GM19025 (cell line): ENCODE data around the gene COX6A2.
"Not testable (repeated sequence)": the region's sequence is repeated elsewhere in the genome, so short reads cannot be mapped to it uniquely, and the experiment has no call there.

Source experiments
- ATAC-seq: cut with Tn5 transposase; IDR thresholded peaks from one replicate; pipeline ENCODE4 v1.9.1; 2021; ENCODE audit warnings: mild to moderate bottlenecking, low read depth, moderate library complexity; ENCODE audit not compliant: unreplicated experiment

COX6A2 gene

DNA sequence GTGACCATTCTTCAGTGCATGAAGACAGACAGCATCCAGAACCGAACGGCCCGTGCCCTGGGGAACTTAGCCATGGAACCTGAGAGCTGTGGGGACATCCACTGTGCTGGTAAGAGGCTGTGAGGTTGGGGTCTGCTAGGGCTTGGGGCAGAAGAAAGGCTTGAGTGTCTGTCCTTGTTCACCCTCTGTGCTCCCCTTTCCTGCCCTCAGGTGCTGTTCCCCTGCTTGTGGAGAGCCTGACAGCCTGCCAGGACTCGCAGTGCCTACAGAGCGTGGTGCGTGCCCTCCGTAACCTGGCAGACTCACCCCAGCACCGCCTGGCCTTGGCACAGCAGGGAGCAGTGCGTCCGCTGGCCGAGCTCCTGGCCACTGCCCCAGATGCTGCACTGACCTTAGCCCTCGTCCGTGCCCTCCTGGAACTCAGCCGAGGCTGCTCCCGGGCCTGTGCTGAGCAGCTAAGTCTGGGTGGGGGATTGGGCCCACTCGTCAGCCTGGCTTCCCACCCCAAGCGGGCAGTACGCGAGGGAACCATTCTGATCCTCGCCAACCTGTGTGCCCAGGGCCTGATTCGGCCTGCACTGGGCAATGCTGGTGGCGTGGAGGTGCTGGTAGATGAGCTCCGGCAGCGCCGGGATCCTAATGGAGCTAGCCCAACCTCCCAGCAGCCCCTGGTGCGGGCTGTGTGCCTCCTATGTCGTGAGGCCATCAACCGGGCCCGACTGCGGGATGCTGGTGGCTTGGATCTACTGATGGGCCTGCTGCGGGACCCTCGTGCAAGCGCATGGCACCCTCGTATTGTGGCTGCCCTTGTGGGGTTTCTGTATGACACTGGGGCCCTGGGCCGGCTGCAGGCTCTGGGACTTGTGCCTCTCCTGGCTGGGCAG lies 34.0 kb upstream of the COX6A2 start:
- ATAC-seq: no peak

GRCh38 chr16:31461201-31461920 lies 33.2 kb upstream of the COX6A2 start:
- no peak for ATAC-seq

- no peak for ATAC-seq
Measured at GRCh38 chr16:31460582-31461002, 32.4 kb upstream of the COX6A2 start.

DNA sequence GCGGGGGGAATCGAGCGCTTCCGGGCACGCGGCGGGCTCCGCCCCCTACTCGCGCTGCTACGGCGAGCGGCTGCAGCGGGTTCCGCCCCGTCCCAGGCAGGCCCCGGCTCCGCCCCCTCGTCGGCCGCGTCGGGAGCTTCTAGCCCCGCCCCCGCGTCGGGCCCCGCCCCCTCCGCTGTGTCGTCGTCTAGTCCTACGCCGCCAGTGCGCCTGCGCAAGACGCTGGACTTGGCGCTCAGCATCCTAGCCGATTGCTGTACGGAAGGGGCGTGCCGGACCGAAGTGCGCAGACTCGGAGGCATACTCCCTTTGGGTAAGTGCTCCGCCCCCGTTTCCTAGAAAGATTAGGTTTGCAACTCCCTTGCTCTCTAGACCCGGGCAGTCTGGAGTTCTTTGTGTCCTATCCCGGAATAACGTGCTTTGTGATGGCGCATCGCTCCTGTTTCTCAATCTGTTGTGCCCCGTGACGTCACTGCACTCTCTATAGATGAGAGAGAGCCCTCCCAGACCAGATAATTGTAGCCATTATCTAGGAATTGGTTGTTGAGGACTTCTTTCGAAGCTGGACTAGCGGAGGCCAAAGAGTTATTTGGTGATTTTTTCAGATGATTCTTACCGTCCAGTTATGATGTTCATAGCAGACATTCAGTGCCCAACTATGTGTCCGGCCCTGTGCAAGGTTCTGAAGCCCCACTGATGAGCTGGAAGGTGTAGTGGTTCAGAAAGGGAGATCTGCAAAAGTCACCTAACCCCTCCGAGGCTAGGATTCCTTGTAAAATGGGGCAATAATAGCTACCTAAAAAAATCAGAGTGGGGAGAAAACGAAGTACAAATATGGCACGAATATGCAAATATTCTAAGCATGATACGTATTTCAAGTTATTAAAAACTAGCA lies 31.8 kb upstream of the COX6A2 start:
- peak; percentile 72 for ATAC-seq

DNA sequence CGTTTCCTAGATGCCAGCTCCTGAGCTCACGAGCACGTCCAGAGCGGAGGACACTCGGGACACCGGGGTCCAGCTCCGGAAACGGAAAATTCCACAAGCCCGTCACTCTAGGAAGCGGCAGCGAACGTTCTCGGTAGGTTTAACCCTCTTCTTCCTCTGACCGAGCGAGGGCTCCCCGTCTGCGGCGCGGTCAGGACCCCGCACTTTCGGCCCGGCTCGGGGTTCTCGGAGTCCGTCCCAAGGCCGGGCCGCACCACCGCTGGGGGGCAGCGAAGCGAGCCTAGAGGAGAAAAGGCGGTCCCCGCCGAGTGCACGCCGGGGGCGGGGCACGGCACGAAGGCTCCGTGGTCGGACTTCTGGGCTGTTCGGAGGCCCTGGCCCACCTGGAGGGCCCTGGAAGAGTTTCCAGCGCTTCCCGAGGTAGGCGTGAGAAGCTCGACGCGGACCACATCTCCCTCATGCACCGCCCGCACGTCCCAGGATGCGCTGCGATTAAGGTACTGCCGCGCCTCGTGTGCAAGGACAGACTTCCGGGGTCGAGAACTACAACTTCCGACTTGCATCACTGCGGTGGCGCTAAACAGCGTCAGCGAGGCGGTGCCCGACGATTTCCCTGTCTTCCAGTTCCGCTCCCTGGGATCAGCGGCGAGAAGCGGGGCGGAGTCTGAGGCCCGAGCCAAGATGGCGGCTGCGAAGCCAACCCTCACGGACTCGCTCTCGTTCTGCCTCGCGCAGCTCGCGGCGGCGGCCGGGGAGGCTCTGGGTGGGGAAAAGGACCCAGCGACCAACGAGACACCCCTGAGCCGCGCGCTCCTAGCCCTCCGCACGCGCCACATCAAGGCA lies 30.9 kb upstream of the COX6A2 start, which contains the start of gene ARMC5:
Gene ARMC5 (plus strand): TSS at position 658 of the 843 bp plus-strand sequence. CDS start 24 bp downstream, at position 682.
- ATAC-seq: peak; percentile 69

- ATAC-seq: no peak
Measured at GRCh38 chr16:31458073-31458843, 30.1 kb upstream of the COX6A2 start.

DNA sequence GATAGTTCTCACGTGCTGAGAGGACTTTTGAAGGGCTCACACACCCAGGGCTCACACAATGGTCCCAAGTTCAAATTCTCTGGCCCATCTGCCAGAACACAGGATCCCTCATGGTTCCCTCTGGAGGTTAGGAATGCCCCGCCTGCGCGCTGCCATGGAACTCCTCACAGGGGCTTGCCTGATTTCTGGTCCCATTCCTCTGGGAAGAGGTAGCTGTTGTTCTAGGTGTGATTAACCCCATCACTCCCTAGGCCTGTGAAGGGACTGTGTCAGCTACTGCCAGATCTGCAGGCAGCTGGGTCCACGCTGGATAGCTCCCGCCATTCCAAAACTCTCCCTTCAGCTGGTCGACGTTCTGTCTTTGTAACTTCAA lies 28.8 kb upstream of the COX6A2 start:
- ATAC-seq: no peak

- no peak for ATAC-seq
Measured at GRCh38 chr16:31455601-31456314, 27.6 kb upstream of the COX6A2 start.

DNA sequence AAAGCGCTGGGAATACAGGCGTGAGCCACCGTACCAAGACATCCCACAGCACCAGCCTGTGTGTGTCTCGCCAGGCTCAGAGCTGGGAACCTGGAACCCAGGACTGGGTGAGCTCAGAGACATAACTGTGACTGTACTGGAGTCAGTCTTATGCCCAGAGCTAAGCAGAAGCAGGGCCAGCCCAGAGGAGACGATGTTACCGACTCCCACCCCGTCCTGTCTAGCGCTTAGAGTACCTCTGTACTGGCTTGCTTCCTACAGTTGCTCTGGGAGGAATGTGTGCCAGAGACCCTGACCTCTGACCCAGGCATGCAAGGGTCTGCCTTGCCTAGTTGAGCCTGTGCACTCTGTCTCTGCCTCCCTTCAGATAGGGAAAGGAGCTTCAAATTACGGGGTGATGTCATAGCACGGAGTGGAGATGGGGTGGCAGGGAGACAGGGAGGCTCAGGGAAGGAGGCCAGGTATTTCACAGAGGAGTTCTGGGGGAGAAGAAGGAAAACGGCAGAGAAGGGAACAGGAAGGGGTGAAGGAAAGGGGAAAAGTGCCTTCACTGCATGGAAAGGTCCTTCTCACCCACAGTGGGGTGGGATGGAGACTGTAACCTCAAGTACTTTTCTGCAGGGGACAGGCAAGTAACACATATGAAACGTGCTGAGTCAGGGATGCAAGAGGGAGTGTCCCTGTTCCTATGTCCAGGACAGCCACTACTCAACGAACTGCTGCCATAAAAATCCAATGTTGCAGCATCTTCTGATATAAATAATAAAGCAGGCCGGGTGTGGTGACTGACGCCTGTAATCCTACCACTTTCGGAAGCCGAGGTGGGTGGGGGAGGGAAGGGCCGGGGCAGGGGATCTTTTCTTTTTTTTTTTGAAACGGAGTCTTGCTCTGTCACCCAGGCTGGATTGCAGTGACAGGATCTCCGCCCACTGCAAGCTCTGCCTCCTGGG lies 25.4 kb upstream of the COX6A2 start:
- no peak for ATAC-seq

DNA sequence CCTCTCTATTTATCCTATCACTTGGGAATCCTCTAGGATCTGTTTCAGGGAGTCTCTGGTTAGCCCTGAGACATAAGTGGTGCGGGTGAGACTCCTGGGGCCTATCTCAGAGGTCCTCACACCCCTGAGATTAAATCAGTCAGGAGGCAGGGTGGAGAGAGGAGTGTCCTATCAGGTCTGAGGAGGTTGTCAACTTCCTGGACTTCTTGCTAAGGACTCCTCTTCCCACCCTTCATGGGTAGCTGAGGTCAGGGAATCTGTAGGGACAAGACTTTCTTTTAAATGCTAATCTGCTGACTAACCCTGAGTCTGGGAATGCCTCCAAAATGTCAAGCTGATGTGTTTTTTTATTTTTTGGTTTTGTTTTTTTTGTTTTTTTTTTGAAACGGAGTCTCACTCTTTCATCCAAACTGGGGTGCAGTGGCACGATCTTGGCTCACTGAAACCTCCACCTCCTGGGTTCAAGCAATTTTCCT lies 24.5 kb upstream of the COX6A2 start:
- ATAC-seq: no peak

DNA sequence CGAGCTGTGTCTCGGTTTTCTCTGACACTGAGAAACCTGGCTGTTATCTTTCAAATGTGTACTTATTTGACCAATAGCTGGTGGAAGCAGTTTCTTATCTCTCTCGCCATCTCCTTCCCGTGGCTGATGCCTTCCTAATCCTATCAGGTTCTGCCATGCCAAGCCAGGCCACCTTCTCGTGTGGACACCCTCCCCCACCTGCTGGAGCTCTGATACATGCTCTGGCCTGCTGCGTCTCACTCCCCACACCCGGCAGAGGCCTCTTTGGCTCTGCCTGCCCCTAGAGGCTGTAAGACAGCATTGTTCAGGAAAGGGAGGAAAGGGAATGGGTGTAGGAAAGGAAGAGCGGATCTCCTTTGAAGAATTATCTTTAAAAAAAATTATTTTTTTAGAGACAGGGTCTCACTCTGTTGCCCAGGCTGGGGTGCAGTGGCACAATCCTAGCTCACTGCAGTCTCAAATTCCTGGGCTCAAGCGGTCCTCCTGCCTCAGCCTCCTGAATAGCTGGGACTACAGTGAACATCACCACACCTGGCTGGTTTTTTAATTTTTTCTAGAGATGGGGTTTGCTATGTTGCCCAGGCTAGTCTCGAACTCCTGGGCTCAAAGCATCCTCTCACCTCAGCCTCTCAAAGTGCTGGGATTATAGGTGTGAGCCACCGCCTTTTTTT lies 23.7 kb upstream of the COX6A2 start:
- no peak for ATAC-seq

DNA sequence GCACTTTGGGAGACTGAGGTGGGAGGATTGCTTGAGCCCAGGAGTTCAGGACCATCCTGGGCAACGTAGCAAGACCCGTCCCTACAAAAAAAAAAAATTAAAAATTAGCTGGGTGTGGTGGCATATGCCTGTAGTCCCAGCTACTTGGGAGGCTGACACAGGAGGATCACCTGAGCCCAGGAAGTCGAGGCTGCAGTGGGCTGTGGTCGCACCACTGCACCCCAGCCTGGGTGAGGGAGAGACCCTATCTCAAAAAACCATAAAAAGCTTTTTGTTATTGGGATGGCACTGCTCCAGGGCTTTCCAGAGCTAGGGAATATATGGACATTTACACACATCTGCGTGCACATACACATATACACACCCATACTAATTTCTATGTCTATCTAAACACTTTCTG lies 23.0 kb upstream of the COX6A2 start:
- ATAC-seq: no peak

GRCh38 chr16:31445931-31446330 lies 17.8 kb upstream of the COX6A2 start:
- not testable (repeated sequence) for ATAC-seq

- ATAC-seq: no peak
Measured at GRCh38 chr16:31441956-31442355, 13.8 kb upstream of the COX6A2 start.

DNA sequence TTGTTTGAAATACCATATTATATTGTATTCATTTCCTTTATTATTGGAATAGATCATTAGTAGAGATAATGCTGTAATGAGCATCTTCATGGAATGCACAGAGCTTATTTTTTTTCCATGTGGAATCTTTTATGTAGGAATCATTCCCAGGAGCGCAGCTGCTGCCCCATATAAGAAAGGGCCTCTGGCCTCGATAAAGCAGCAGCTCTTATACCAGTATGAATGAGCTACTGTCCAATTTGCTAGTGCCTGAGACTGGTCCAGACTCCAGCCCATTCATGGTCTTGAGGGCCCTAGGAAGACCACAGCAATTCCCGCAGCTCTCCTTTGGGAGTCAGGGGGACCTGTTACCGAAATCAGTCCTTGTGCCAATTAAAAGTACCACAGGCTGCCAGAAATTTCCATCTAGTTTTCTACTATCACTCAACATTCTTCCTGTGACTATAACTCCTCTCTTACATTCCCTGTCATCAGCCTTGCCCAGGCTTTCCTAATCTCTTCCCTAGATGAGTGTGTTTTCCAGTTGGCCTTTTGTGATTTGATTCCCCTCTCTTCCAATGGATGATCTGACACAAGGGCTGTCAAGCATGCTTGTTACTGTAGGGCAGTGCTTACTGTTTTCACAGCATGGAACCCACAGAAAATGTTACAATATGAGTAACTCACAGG lies 12.5 kb upstream of the COX6A2 start:
- no peak for ATAC-seq

DNA sequence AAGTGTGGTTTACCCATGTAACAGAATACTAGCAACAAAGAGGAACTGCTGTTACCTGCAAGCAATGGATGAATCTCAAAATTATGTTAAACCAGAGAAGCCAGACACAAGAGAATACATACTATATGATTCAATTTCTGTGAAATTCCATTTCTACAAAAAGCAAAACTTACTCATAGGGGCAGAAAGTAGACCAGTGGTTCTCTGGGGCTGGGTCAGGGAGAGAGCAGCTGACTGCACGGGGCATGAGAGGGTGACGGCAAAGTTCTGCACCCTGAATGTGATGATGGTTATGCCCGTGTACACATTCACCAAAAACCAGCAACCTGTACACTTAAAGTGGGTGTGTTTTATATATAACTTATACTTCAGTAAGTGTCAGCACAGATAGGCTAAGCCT lies 11.4 kb upstream of the COX6A2 start:
- no peak for ATAC-seq
